A673 (cell line): ENCODE results near the gene SLC22A1. TPM values are rescaled to one million over a fixed set of nuclear protein-coding genes. Genes with fewer than 3 reads are reported as not detected.

Source experiments
- BruUV-seq: library from RNA; stranded (reverse); fragments of 400-500 nt; replicated peaks from 2 replicates; lab custom pipeline; 2021; lab: Mats Ljungman, UMichigan
- CTCF ChIA-PET: fragments of 300-600 bp; sonication (Branson Sonifier 250); formaldehyde crosslinking; loops from one replicate; lab custom pipeline; 2022; ENCODE audit warnings: antibody characterized with exemption; lab: Charles Lee
- POLR2A ChIA-PET: fragments of 300-600 bp; sonication (Branson Sonifier 250); formaldehyde crosslinking; loops from one replicate; lab custom pipeline; 2022; ENCODE audit warnings: antibody characterized with exemption; ENCODE audit not compliant: low non-redundant PET; lab: Charles Lee
- DNase-seq: peaks from one replicate; pipeline ENCODE4 v3.0.0-alpha.2; 2015; ENCODE audit warnings: low spot score
- H3K27ac ChIP-seq: fragments of 200-600 bp; sonication (generic); 2 replicates; pipeline ENCODE4 v1.5.1; 2016; ENCODE audit warnings: mixed run types, low read depth, mild to moderate bottlenecking, mixed read lengths, antibody characterized with exemption, low read length; ENCODE audit not compliant: poor library complexity, severe bottlenecking
- H3K27me3 ChIP-seq: fragments of 200-600 bp; sonication (generic); replicated peaks from 2 replicates; pipeline ENCODE4 v1.6.1; 2017; ENCODE audit warnings: mixed run types, low read depth, mild to moderate bottlenecking, mixed read lengths, antibody characterized with exemption, low read length; ENCODE audit not compliant: insufficient read depth, poor library complexity
- H3K36me3 ChIP-seq: fragments of 200-600 bp; sonication (generic); 2 replicates; pipeline ENCODE4 v1.6.1; 2016; ENCODE audit warnings: mixed run types, mild to moderate bottlenecking, mixed read lengths, antibody characterized with exemption, low read length; ENCODE audit not compliant: insufficient read depth, poor library complexity, severe bottlenecking
- H3K4me1 ChIP-seq: fragments of 200-600 bp; sonication (generic); 2 replicates; pipeline ENCODE4 v1.6.1; 2017; ENCODE audit warnings: mixed run types, mild to moderate bottlenecking, mixed read lengths, antibody characterized with exemption, low read length; ENCODE audit not compliant: insufficient read depth, poor library complexity, severe bottlenecking
- H3K4me3 ChIP-seq: fragments of 200-600 bp; sonication (generic); 2 replicates; pipeline ENCODE4 v1.5.1; 2016; ENCODE audit warnings: low read depth, mixed run types, mild to moderate bottlenecking, mixed read lengths, low read length; ENCODE audit not compliant: poor library complexity, severe bottlenecking
- H3K9me3 ChIP-seq: fragments of 200-600 bp; sonication (generic); 2 replicates; pipeline ENCODE4 v1.6.1; 2016; ENCODE audit warnings: mixed run types, low read depth, mild to moderate bottlenecking, mixed read lengths, antibody characterized with exemption, low read length; ENCODE audit not compliant: poor library complexity, severe bottlenecking
- EZH2 ChIP-seq: fragments of 200-600 bp; sonication (generic); IDR thresholded peaks from 2 replicates; pipeline ENCODE4 v1.6.1; 2017; ENCODE audit warnings: borderline replicate concordance, low read depth, mild to moderate bottlenecking, mixed read lengths, antibody characterized with exemption, low read length; ENCODE audit not compliant: poor library complexity, severe bottlenecking
- intact Hi-C: fragments of 100-400 bp; cut with micrococcal nuclease; formaldehyde crosslinking; loops from one replicate; pipeline ENCODE4 v1.10.0; 2022; ENCODE audit not compliant: unreplicated experiment
- total RNA-seq: library from RNA; stranded (reverse); gene quantifications from 2 replicates; pipeline ENCODE4 v1.2.3, GENCODE V29; 2021
- TF ChIP-seq, protein P1 (sequence below): fragments of 300-800, 200-600 bp; sonication (generic); conservative IDR thresholded peaks from 2 replicates; pipeline ENCODE4 v1.5.1; 2017; ENCODE audit warnings: low read depth, mild to moderate bottlenecking, antibody characterized with exemption, low read length, moderate library complexity, mixed read lengths

SLC22A1 gene
- total RNA-seq, 1 experiment from 2014 or later = 3.3 TPM

DNA sequence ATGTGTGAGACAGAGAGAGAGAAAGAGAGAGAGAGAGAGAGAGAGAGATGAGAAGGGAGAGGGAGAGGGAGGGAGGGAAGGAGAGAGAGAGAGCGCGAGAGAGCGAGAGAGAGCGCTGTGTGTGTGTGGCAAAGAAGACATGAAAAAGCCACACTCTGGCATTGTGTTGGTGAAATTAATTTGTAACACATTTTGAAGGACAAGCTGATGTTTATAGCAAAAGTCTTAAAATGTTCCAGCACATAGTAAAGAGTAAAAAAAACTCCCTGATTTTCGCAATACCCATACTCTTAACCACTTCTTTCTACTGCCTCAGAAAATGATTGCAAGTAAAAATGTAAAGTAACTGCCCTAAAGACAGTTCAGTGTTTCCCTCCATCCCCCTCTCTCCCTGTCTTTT, 56.7 kb downstream of the SLC22A1 start:
- intact Hi-C loops = no loop called here
- POLR2A ChIA-PET = no interaction called here
- H3K9me3 ChIP-seq = no peaks in the 10 kb centered on the region
- H3K27ac ChIP-seq = no peak overlapping the region
- DNase-seq = no peak
- TF ChIP-seq EZH2 = no peak
- TF ChIP-seq, protein P1, sequence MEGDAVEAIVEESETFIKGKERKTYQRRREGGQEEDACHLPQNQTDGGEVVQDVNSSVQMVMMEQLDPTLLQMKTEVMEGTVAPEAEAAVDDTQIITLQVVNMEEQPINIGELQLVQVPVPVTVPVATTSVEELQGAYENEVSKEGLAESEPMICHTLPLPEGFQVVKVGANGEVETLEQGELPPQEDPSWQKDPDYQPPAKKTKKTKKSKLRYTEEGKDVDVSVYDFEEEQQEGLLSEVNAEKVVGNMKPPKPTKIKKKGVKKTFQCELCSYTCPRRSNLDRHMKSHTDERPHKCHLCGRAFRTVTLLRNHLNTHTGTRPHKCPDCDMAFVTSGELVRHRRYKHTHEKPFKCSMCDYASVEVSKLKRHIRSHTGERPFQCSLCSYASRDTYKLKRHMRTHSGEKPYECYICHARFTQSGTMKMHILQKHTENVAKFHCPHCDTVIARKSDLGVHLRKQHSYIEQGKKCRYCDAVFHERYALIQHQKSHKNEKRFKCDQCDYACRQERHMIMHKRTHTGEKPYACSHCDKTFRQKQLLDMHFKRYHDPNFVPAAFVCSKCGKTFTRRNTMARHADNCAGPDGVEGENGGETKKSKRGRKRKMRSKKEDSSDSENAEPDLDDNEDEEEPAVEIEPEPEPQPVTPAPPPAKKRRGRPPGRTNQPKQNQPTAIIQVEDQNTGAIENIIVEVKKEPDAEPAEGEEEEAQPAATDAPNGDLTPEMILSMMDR = no peak
- BruUV-seq = no TSS peak
- H3K4me3 ChIP-seq = no peak overlapping the region
- CTCF ChIA-PET = no interaction called here
- H3K4me1 ChIP-seq = no peaks in the 10 kb centered on the region
- peaks cover 14% of the 10 kb centered on the region for H3K27me3 ChIP-seq
- no peaks in the 10 kb centered on the region for H3K36me3 ChIP-seq

DNA sequence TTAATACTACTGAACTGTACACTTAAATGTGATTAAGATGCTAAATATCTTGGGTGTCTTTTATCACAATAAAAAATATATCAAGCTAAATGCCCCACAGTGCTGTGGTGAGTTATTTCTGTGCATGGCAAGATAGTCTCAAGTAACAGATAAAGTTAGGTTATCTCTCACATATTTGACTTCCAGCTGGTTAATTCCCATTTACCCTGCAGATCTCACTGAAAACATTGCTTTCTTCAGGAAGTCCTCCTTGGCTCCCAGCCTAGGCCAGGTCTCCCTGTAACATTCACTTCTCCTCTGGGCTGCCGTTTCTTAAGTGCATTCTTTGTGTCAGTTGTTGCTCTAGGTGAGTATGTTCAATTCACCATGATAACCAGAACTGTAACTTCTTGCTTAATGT, 59.1 kb downstream of the SLC22A1 start:
- Histone ChIP-seq H3K4me3 (no peak overlapping the region), H3K27ac (no peak overlapping the region), H3K9me3 (no peaks in the 10 kb centered on the region), H3K27me3 (peaks cover 14% of the 10 kb centered on the region), H3K4me1 (no peaks in the 10 kb centered on the region), H3K36me3 (no peaks in the 10 kb centered on the region)
- ChIA-PET CTCF (interaction anchor here (0.6 kb wide), 1 partner anchor 10 kb away, joined by 3 read pairs; no protein-coding TSS in a partner anchor), POLR2A (no interaction called here)
- no peak for DNase-seq
- BruUV-seq = no TSS peak
- no peak for TF ChIP-seq EZH2
- TF ChIP-seq, protein P1 = no peak
- intact Hi-C loops = no loop called here

DNA sequence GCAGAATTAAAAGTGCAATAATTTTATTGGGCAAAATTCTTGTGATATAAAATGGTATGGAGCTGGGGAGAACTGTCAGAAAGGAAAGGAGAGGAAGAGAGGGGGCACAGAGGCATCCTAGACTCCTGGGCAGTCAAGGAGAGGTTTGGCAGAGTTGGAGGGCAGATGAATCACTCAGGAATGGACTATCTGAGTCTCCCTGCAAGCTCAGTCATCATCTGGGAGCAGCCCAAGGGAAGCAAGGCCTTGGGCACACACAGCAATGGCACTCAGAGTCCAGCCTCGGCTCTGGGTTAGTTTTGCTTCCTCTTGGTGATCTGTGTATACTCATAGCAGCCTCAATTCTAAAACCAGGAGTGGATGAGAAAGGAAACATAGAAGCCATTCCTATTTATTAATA, 67.2 kb downstream of the SLC22A1 start:
- TF ChIP-seq EZH2 = no peak
- TF ChIP-seq, protein P1 = no peak
- no peaks in the 10 kb centered on the region for H3K36me3 ChIP-seq
- intact Hi-C loops = no loop called here
- POLR2A ChIA-PET = no interaction called here
- H3K9me3 ChIP-seq = peaks cover 7% of the 10 kb centered on the region
- H3K4me1 ChIP-seq = no peaks in the 10 kb centered on the region
- H3K4me3 ChIP-seq = no peak overlapping the region
- BruUV-seq = no TSS peak
- CTCF ChIA-PET = no interaction called here
- H3K27me3 ChIP-seq = peaks cover 3% of the 10 kb centered on the region
- no peak for DNase-seq
- no peak overlapping the region for H3K27ac ChIP-seq
